Hematopoietic multipotent progenitor cell treated with erythropoietin and hydrocortisone succinate and interleukin-3 and kit ligand, for 4 days (in vitro differentiated cells): Measurements from ENCODE around the gene MED17.

Source experiments
- DNase-seq: peaks from one replicate; pipeline ENCODE4 v3.0.0-alpha.2; 2015

Gene MED17

DNA sequence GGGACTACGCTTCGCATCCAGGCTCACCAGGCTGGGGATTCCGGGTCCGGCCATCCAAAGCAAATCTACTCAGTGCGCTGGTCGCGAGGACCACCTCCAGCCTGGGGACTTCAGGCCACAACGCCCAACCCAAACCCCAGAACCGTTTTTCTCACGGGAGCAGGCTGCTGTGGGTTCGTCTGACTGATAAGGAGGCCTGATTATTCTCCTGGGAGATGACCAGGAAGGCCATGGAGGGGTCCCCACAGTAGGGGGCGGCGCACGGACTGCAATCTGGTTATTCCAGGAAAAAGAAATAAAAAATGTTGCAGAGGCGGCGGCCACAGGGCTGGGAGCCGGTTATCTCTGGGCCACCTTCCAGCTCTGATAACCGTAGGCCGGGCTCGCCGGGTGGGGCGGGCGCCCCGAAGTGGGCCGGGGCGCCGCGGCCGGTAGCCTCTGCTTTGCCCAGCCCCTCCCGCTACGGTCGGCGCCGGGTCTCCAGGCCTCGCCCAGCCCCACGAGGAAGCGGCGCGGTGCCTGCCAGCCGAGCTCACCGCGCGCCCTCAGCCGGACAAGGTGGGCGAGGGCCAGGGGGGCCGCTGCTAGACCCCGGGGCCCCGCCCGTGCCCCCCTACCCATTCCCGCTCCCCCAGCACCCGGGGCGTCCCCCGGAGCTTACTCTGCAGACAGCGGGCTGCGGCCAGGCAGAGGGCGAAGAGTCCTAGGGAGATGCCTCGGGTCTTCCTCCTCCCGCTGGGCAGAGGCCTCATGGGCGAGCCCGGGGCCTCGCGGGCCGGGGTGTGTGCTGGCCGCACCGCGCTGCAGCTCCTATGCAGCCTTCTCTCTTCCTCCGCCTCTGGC, 65.9 kb downstream of the MED17 start:
- peak; percentile 71 for DNase-seq

DNA sequence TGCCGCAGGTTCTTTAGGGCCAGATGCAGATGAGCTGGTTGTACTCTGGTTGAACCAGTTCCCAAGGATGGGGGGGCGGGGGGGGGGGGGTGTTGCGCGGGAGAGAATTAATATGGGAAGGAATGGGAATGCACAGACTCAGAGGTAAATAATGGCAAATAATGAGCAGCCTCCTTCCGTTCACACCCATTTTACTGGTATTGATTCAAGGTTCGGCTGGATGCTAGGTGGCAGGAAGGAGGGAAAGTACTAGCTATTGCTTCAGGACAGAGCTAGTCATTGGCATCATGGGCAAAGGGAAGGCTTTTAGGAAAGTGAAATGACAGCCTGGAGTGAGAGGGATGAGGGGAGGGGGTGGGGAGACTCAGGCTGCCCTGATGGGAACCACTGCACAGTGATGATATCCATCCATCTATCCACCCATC, 66.5 kb downstream of the MED17 start, which contains the start of gene VSTM5:
Gene VSTM5, minus strand, starts transcription at position 25 of the 425 bp plus-strand sequence. CDS start 116 bp downstream, outside the sequence.
- DNase-seq, result no peak

DNA sequence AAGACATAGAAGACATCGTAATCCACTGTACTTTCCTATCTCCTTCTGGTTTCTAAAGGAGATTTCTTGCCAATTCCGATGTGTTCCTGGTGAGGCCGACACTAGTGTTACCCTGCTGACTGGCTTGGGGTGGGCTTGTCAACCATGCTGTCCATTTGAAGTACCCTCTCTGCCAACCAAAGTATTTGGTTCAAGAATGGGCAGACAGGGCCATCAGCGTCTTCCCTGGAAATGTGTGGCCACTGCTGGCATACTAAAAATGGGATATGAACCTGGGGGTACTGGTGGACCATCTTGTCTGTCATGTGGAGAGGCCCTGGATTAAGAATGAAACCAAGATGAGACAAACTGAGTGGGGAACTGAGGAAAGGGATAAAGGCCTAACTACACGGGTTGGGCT, 68.2 kb downstream of the MED17 start:
- no peak for DNase-seq

DNA sequence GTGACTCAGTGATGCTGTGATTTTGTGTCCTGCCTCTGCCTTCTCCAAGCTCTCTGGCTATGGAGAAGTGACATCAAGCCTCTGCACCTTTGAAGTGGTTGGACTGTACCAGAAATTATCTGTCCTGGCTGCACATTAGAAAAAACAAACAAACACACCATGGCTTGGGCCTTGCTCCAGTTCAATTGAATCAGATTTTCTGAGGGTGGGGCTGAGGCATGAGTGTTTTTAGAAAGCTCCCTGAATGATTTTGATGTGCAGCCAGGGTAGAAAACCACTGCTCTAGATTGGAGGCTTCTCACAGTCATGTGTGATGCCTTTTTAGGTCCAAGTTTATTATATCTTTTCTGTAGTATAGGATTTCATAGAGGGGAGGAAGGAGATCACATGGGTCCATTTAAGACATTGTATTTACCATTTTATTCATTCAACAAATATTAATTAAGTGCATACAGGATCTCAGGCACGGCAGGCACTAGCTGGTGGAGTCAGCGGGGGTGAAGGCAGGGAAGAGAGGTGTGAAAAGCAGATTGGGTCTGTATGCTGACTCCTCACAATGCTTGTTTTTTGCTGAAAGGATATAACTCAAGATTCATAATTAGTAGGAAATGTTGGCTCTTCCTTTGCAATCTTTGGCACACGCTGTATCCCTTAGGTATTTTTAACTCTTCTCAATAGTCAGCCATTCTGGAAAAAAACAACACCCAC, 73.5 kb downstream of the MED17 start:
- no peak for DNase-seq

DNA sequence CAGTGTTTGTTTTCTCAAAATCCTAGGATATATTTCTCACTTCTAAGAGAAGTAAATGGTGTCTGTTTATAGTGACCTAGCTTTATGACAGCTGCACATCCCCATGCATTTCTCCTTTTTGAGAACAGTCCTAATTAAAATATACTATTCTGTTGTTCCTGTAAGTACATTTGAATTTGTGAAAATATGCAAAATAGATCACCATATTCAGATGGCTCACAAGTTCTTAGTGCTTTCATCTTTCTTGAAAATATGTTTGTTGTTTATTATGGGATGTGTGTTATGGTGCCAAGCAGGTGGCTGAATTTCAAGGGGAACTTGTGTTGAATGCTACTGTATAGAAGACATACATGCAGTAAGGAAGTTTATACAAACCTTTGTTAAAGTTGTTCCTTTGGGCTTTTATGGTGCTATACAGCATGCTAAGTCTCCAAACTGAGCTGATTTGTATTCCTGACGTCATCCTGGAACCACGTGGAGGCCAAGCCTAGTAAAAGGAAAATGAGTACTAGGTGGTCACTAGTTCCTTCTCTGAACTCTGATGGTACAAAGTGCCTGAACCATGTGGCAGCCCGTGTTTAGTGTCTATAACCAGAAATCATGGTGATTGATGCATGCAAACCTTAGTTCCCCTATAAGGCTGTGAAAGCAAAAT, 74.2 kb downstream of the MED17 start:
- DNase-seq, result no peak

DNA sequence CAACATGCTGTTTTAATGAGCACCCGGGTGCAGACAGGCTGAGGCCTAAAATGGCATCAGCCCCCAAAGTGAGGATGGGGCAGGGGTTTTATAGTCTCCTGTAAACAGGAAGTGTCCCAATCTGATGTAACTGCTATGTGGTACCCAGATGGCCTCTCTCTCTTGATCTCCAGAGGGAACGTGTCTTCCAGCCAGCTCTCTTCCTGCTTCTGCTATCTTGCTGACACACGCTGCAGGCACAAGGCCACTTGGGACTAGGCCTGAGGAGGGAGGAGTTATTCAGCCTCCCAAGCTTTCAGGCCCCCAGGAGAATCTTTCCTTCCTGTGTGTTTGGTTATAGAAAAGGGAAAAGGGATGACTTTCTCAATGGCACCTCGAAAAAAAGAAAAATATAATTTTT, 77.7 kb downstream of the MED17 start:
- peak; percentile 23 for DNase-seq
